Astrocyte (in vitro differentiated cells and primary cell): Measurements from ENCODE around the gene SLC7A6OS. TPM values are rescaled to one million over a fixed set of nuclear protein-coding genes. Genes with fewer than 3 reads are reported as not detected.
A peak's percentile ranks its signal among the peaks of the same experiment; 100 is the strongest.

Experiments used
- DNase-seq: peaks from one replicate; pipeline ENCODE4 v3.0.0-alpha.2; 2010; ENCODE audit warnings: low read depth
- FAIRE-seq: peaks from 2 replicates; lab custom pipeline; 2011; peaks lifted over from hg19 to GRCh38; lab: Jason Lieb, UNC
- H2AFZ ChIP-seq: 2 replicates; pipeline ENCODE4 v1.6.0; 2012; ENCODE audit warnings: low read depth, low read length, inconsistent platforms
- H3K27ac ChIP-seq: 2 replicates; pipeline ENCODE4 v1.5.1; 2011; ENCODE audit warnings: low read depth, low read length, inconsistent platforms
- H3K27me3 ChIP-seq: 2 replicates; pipeline ENCODE4 v1.6.0; 2011; ENCODE audit warnings: low read length, inconsistent platforms; ENCODE audit not compliant: insufficient read depth
- H3K36me3 ChIP-seq: 2 replicates; pipeline ENCODE4 v1.5.1; 2011; ENCODE audit warnings: low read length, inconsistent platforms; ENCODE audit not compliant: insufficient read depth
- H3K4me1 ChIP-seq: 2 replicates; pipeline ENCODE4 v1.5.1; 2011; ENCODE audit warnings: low read length, inconsistent platforms; ENCODE audit not compliant: insufficient read depth
- H3K4me2 ChIP-seq: 2 replicates; pipeline ENCODE4 v1.6.0; 2012; ENCODE audit warnings: low read length, inconsistent platforms
- H3K4me3 ChIP-seq: 2 replicates; pipeline ENCODE4 v1.5.1; 2011; ENCODE audit warnings: low read depth, mild to moderate bottlenecking, low read length, inconsistent platforms; ENCODE audit not compliant: insufficient read depth
- H3K79me2 ChIP-seq: 2 replicates; pipeline ENCODE4 v1.6.0; 2012; ENCODE audit warnings: mild to moderate bottlenecking, low read length, inconsistent platforms; ENCODE audit not compliant: insufficient read depth
- H3K9ac ChIP-seq: 2 replicates; pipeline ENCODE4 v1.6.0; 2012; ENCODE audit warnings: mild to moderate bottlenecking, low read length, inconsistent platforms
- H3K9me3 ChIP-seq: 2 replicates; pipeline ENCODE4 v1.5.1; 2012; ENCODE audit warnings: low read depth, mild to moderate bottlenecking, low read length, inconsistent platforms; ENCODE audit not compliant: insufficient read depth
- H4K20me1 ChIP-seq: 2 replicates; pipeline ENCODE4 v1.6.0; 2012; ENCODE audit warnings: low read length, inconsistent platforms; ENCODE audit not compliant: insufficient read depth
- H3K27ac Mint-ChIP-seq: one replicate; pipeline ENCODE4 v1.8.0; 2021; ENCODE audit warnings: mild to moderate bottlenecking, mixed read lengths; ENCODE audit not compliant: unreplicated experiment
- H3K27me3 Mint-ChIP-seq: one replicate; pipeline ENCODE4 v1.8.0; 2021; ENCODE audit warnings: low read depth, mixed read lengths; ENCODE audit not compliant: unreplicated experiment
- H3K36me3 Mint-ChIP-seq: one replicate; pipeline ENCODE4 v1.8.0; 2021; ENCODE audit warnings: low read depth, mixed read lengths; ENCODE audit not compliant: unreplicated experiment
- H3K4me1 Mint-ChIP-seq: one replicate; pipeline ENCODE4 v1.8.0; 2021; ENCODE audit warnings: low read depth, mixed read lengths; ENCODE audit not compliant: unreplicated experiment
- H3K4me3 Mint-ChIP-seq: one replicate; pipeline ENCODE4 v1.8.0; 2021; ENCODE audit warnings: mild to moderate bottlenecking, moderate library complexity, mixed read lengths; ENCODE audit not compliant: unreplicated experiment
- H3K9me3 Mint-ChIP-seq: one replicate; pipeline ENCODE4 v1.8.0; 2021; ENCODE audit warnings: mild to moderate bottlenecking, mixed read lengths; ENCODE audit not compliant: unreplicated experiment
- CTCF ChIP-seq: IDR thresholded peaks from 2 replicates; pipeline ENCODE4 v1.5.1; 2011; ENCODE audit warnings: low read depth, mild to moderate bottlenecking, inconsistent platforms, low read length, moderate library complexity; ENCODE audit not compliant: insufficient read depth
- EZH2 ChIP-seq: IDR thresholded peaks from 2 replicates; pipeline ENCODE4 v1.6.1; 2012; ENCODE audit warnings: mild to moderate bottlenecking, low read length, inconsistent platforms; ENCODE audit not compliant: insufficient read depth
- total RNA-seq: library from RNA; stranded (reverse); gene quantifications from 2 replicates; pipeline ENCODE4 v1.2.1, GENCODE V29; 2021

SLC7A6OS gene
- total RNA-seq, 1 donor from 2014 or later: 16.7 TPM

DNA sequence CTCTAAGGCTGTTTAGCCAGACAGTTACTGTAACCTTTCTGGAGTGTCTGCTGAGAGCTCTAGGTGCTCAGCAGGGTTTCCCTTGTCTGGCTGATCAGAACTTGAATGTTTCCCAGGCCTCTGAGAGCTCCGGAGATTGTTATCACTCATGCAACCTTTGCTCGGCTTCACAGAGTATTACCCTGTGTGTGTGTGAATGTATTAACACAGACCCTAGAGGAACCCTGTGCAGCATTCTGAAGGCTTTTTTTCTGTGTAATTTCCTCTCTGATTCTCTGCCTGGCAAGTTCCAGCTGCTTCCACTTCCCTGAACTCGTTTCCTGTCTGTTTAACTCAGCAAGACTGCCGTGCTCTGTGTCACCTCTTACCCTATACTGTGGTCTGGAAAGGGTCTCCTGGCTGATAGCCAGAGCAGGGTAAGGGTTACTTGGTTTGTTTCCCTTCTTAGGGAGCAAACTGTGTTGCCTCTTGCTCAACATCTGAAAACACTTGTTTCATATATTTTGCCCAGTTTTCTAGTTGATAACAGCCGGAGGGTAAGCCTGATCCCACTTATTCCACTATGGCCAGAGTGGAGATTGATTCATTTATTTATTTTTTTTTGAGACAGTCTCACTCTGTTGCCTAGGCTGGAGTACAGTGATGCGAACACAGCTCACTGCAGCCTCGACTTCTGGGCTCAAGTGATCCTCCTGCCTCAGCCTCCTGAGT lies 21.8 kb upstream of the SLC7A6OS start:
- no peaks in the 10 kb centered on the region for H4K20me1 ChIP-seq
- H3K36me3 ChIP-seq: peaks cover 7% of the 10 kb centered on the region
- H3K27ac ChIP-seq: peak overlapping the region; percentile 60
- H3K9me3 Mint-ChIP-seq: no peaks in the 10 kb centered on the region
- H3K4me3 ChIP-seq: no peak overlapping the region
- no peaks in the 10 kb centered on the region for H3K27me3 Mint-ChIP-seq
- H3K4me3 Mint-ChIP-seq: no peak overlapping the region
- TF ChIP-seq CTCF (no peak), EZH2 (no peak)
- no peak overlapping the region for H2AFZ ChIP-seq
- no peak for FAIRE-seq
- peaks cover 15% of the 10 kb centered on the region for H3K4me1 Mint-ChIP-seq
- H3K36me3 Mint-ChIP-seq: peaks cover 10% of the 10 kb centered on the region
- peak overlapping the region; percentile 47 for H3K9ac ChIP-seq
- H3K4me1 ChIP-seq: peaks cover 17% of the 10 kb centered on the region
- no peaks in the 10 kb centered on the region for H3K27me3 ChIP-seq
- no peaks in the 10 kb centered on the region for H3K79me2 ChIP-seq
- peak; percentile 25 for DNase-seq
- no peaks in the 10 kb centered on the region for H3K9me3 ChIP-seq
- peak overlapping the region; percentile 57 for H3K4me2 ChIP-seq
- peak overlapping the region; percentile 56 for H3K27ac Mint-ChIP-seq

DNA sequence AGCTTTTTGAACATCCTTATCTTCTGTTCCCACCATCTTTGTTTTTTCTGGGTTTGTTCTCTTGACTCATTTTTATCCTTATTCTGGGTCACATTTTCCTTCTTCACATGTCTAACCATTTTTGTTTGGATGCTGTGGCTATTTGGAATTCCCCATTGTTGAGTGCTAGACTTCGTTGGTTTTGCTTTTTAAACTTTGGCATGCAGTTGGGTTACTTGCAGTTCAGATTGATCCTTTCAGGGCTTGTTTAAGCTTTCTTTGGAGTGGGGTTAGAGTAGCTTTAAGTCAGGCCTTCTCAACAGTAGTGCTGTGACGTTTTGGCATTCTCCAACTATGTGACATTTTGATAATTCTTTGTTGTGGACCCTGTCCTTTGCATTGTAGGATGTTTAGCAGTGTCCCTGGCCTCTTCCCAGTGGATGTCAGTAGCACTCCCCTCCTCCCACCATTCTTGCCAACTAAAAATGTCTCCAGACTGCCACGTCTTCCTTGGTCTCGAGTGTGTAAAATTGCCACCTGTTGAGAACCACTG lies 21.2 kb upstream of the SLC7A6OS start:
- H3K4me1 Mint-ChIP-seq: peaks cover 18% of the 10 kb centered on the region
- TF ChIP-seq EZH2 (no peak), CTCF (no peak)
- Histone ChIP-seq H3K9me3 (no peaks in the 10 kb centered on the region), H3K27me3 (no peaks in the 10 kb centered on the region), H4K20me1 (no peaks in the 10 kb centered on the region), H2AFZ (no peak overlapping the region), H3K27ac (peak overlapping the region; percentile 60), H3K4me2 (peak overlapping the region; percentile 57), H3K9ac (peak overlapping the region; percentile 47), H3K4me3 (no peak overlapping the region), H3K36me3 (peaks cover 3% of the 10 kb centered on the region), H3K79me2 (no peaks in the 10 kb centered on the region), H3K4me1 (peaks cover 17% of the 10 kb centered on the region)
- no peaks in the 10 kb centered on the region for H3K9me3 Mint-ChIP-seq
- H3K27ac Mint-ChIP-seq: peak overlapping the region; percentile 4
- peaks cover 12% of the 10 kb centered on the region for H3K36me3 Mint-ChIP-seq
- H3K4me3 Mint-ChIP-seq: no peak overlapping the region
- FAIRE-seq (no peak), DNase-seq (peak; percentile 64)
- H3K27me3 Mint-ChIP-seq: no peaks in the 10 kb centered on the region

DNA sequence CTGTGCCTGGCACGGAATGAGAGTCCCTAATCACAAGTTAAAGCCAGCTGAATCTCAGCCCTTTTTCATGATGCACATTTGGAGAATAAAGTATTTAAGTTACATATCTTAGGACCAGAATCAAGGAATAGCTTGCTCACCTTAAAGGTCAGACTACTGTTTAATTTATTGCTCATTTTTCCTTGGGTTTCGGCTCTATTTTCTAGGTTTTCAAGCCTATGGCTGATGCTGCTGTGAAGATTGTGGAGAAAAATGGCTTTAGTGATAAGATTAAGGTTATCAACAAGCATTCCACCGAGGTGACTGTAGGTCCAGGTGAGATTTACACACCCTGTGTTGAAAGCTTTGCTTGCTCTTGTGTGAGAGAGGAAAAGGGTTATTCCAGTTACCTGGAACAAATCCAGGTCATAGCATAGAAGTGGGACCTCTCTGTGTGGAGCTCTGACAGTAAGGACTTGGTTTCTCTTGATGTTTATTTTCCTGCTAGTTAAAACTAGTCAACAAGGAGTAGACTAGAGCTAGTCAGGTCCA lies 18.2 kb upstream of the SLC7A6OS start:
- Histone ChIP-seq H3K4me2 (no peak overlapping the region), H3K9me3 (no peaks in the 10 kb centered on the region), H3K27me3 (no peaks in the 10 kb centered on the region), H2AFZ (no peak overlapping the region), H3K9ac (no peak overlapping the region), H3K4me1 (peaks cover 17% of the 10 kb centered on the region), H3K79me2 (no peaks in the 10 kb centered on the region), H3K27ac (no peak overlapping the region), H3K4me3 (no peak overlapping the region), H4K20me1 (no peaks in the 10 kb centered on the region), H3K36me3 (peaks cover 6% of the 10 kb centered on the region)
- Mint-ChIP-seq H3K9me3 (no peaks in the 10 kb centered on the region), H3K27me3 (no peaks in the 10 kb centered on the region), H3K27ac (no peak overlapping the region), H3K4me3 (no peak overlapping the region), H3K4me1 (peaks cover 14% of the 10 kb centered on the region), H3K36me3 (peaks cover 9% of the 10 kb centered on the region)
- no peak for FAIRE-seq
- DNase-seq: no peak
- no peak for TF ChIP-seq CTCF
- TF ChIP-seq EZH2: no peak
